GM12864 (cell line): ENCODE measurements around the gene SMPDL3A.

Experiments used
- DNase-seq: peaks from one replicate; pipeline ENCODE4 v3.0.0-alpha.2; 2011; ENCODE audit warnings: low read depth
- H3K4me3 ChIP-seq: 2 replicates; pipeline ENCODE4 v1.5.1; 2011; ENCODE audit warnings: mild to moderate bottlenecking, low read depth, low read length, control low read depth
- TF ChIP-seq, protein P1 (sequence below): IDR thresholded peaks from 2 replicates; pipeline ENCODE4 v1.5.1; 2011; ENCODE audit warnings: low read depth, mild to moderate bottlenecking, moderate library complexity, low read length, control low read depth, inconsistent platforms; ENCODE audit errors: missing control alignments

SMPDL3A gene

DNA sequence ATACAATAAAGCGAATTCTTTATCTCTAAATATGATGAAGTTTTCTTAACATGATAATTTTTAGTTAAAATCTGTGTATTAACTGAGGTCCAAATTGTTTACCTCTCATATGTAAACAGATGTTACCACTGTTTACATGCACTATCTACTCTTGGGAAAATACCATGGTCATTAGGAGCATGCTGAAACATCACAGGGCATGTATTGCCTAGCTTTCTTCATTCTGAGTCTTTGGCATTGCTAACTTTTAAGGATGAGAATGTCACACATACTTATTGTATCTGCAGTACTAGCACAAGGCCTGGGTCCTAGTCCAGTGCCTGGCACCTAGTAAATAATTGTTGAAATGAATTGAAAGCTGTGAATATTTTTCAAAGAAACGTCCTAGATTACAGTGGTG lies 20.6 kb downstream of the SMPDL3A start:
- DNase-seq: no peak

DNA sequence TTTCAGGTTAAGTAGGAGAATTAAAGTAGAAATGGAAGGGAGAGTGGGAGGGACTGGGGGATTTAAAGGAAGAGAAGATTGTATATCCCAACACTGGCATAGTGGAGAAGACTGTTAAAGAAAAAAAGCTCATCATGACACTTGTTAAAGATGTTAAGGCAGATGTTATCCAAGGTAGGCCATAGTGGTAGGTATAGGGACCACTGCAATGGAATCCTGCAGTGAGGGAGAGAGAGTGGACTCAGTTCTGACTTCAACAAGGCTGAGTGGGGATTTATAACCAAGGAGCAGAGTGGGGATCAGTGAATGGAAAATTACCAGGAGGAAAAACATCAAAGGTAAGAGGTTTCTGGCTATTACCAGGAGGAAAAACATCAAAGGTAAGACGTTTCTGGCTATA lies 21.1 kb downstream of the SMPDL3A start:
- no peak overlapping the region for H3K4me3 ChIP-seq
- TF ChIP-seq, protein P1, sequence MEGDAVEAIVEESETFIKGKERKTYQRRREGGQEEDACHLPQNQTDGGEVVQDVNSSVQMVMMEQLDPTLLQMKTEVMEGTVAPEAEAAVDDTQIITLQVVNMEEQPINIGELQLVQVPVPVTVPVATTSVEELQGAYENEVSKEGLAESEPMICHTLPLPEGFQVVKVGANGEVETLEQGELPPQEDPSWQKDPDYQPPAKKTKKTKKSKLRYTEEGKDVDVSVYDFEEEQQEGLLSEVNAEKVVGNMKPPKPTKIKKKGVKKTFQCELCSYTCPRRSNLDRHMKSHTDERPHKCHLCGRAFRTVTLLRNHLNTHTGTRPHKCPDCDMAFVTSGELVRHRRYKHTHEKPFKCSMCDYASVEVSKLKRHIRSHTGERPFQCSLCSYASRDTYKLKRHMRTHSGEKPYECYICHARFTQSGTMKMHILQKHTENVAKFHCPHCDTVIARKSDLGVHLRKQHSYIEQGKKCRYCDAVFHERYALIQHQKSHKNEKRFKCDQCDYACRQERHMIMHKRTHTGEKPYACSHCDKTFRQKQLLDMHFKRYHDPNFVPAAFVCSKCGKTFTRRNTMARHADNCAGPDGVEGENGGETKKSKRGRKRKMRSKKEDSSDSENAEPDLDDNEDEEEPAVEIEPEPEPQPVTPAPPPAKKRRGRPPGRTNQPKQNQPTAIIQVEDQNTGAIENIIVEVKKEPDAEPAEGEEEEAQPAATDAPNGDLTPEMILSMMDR: no peak
- DNase-seq: no peak

More for the DNA sequence above, 20.6 kb downstream of the SMPDL3A start:
- TF ChIP-seq, protein P1: no peak
- no peak overlapping the region for H3K4me3 ChIP-seq

DNA sequence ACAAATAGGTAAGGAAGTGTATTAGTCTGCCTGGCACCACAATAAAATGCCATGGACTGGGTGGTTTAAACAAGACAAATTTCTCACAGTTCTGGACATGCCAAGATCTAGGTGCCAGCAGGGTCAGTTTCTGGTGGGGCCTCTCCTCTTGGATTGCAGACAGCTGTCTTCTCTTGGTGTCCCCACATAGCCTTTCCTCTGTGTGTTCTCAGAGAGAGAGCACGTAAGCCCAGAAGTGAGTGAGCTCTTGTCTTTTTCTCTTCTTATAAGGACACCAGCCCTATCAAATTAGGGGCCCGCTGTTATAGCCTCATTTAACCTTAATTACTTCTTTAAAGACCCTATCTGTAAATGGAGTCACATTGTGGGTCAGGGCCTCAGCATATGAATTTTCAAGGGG lies 28.3 kb downstream of the SMPDL3A start:
- TF ChIP-seq, protein P1: no peak
- no peak for DNase-seq
- H3K4me3 ChIP-seq: no peak overlapping the region

DNA sequence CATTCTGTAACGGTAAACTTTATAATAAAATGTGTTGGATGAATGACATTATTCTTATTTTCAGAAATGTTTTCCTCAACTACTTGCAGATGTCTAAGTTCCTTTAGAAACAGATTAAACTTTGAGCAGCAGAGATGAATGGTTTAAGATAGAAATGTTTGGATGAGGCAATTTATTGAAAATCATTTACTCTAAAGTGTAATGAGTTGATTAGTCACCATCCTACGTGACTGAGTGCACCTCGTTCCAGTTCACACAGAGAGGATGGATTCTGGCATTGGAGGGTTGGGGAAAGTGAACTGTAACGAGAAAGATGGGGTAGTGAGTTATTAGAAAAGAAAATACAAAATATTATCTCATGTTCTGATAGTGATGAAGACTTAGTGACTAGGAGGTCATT lies 28.7 kb downstream of the SMPDL3A start:
- no peak overlapping the region for H3K4me3 ChIP-seq
- no peak for DNase-seq
- TF ChIP-seq, protein P1: no peak

DNA sequence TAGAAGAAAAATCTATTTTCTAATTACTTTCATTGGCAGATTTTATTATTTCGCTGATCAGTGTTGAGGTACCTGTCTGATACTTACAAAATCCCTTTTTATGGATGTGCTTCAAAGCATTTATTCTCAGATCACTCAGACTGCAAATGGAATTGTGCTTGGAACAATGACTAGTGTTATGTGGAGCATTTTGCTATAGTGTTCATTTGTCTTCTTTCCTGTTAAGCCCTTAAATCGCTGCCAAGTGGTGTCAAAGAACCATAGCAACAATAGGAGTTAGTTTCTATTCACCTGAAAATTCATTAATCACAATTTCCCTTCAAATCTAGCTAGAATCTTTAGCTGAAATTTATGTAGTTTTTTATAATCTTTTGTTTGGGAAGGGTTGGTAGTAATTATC lies 29.8 kb downstream of the SMPDL3A start:
- no peak overlapping the region for H3K4me3 ChIP-seq
- no peak for DNase-seq
- TF ChIP-seq, protein P1: no peak

DNA sequence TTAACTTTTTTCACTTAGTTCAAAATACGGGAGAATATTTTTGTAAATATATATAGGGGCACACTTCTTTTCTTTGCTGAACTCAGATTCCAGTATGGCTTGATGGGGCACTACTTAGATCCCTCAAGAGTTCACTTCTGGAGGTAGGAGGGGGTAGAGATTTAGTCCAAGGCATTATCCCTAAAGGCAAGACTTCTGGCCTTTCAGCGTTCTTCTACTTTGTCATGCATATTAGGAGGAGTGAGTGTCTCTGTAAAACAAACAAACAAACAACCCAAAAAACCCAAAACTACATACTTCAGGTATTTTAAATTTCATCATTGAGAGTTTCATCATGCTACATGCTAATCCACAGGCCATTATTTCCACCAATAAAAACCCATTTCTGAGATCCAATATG lies 32.0 kb downstream of the SMPDL3A start:
- H3K4me3 ChIP-seq: no peak overlapping the region
- TF ChIP-seq, protein P1: no peak
- DNase-seq: no peak

DNA sequence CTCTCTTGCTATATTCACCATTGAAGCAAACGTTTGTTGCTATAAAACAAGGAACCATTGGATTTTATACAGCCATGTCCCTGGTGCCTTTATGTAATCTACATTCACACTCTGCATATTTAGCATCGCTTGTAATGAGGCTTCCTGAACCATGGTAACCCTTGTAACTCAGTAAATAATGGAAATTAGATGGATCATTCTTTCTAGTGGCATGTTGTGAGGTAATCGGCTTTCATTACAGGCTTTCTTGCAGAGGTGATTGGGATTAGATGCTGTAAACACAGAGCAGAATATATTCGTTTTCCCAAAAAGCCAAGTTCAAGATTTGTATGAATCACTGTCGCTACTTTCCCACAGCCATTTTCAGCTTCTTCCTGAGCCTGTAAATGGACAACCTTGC lies 36.1 kb downstream of the SMPDL3A start:
- TF ChIP-seq, protein P1: no peak
- no peak overlapping the region for H3K4me3 ChIP-seq
- no peak for DNase-seq
